GM08714 (cell line): Measurements from ENCODE around the gene KIAA1217.

Experiments used
- H3K4me3 ChIP-seq: fragments of 200-500 bp; sonication (Bioruptor generic); 2 replicates; pipeline ENCODE4 v1.5.1; 2014; ENCODE audit warnings: mild to moderate bottlenecking, low read length, inconsistent platforms
- ZNF274 ChIP-seq: IDR thresholded peaks from 2 replicates; pipeline ENCODE4 v1.6.1; 2012; ENCODE audit warnings: mild to moderate bottlenecking, low read depth, low read length

Gene KIAA1217

DNA sequence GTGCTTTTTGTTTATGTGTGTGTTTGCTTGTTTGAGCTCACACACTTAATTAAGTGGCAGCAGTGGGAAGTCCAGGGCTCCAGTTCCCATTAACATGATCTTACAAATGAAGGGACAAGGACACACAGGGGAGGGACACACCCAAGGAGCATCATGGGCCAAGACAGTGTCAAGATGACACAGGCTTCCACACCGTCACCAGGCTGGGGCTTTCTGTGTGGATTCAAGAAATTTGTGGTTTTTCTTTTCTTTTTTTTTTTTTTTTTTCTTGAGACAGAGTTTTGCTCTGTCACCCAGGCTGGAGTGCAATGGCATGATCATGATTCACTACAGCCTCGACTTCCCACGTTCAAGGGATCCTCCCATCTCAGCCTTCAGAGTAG, 173.6 kb downstream of the KIAA1217 start:
- H3K4me3 ChIP-seq = no peak overlapping the region

DNA sequence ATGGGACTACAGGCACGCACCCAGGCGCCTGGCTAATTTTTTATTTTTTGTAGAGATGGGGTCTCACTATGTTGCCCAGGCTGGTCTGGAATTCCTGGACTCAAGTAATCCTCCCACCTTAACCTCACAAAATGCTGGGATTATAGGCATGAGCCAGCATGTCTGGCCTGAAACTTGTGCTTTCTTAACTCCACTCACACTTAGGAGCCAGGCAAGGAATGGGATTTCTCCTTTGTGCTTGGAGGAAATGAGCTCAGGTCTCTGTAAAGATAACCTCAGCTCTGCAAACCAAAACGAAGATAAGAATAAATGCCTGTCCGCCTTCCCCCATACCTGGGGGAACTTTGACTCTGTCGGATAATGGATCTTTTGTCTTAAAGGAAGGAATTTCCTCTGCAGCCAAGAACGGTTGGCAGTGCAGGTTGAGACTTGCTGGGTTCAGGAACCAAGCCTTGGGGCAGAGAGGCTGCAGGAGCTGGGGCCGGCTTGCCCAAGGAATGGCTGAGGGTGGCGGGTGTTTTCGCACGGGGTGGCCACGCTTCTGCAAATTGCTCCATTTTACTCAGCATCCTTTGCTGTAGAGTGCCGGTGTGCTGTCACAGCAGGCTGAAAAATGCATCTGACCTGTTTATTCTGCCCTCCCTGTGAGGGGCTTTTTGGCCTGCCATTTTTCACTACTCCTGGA, 174.2 kb downstream of the KIAA1217 start:
- TF ChIP-seq ZNF274 = no peak
- H3K4me3 ChIP-seq = no peak overlapping the region

More for the DNA sequence above, 173.6 kb downstream of the KIAA1217 start:
- no peak for TF ChIP-seq ZNF274

DNA sequence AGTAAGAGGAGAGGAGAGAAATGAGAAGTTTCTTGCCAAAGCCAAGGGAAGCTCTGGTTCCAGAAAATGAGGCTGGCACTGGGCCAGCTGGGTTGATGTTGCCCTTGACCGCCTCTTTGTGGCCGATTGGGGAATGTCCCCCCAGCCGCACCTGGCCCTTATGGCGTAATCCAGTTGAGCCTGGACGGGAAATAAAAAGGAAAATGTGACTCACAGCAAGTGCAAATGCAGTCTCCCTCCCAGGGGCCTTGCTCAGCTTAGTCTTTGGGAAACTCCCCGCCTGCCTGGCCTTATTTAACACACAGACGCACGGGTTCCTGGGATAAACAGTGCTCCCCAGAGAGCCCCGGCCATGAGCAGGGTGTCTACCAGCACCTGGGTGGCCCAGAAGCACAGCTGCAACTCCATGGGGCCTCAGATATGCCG, 174.8 kb downstream of the KIAA1217 start:
- H3K4me3 ChIP-seq = no peak overlapping the region
- TF ChIP-seq ZNF274 = no peak

DNA sequence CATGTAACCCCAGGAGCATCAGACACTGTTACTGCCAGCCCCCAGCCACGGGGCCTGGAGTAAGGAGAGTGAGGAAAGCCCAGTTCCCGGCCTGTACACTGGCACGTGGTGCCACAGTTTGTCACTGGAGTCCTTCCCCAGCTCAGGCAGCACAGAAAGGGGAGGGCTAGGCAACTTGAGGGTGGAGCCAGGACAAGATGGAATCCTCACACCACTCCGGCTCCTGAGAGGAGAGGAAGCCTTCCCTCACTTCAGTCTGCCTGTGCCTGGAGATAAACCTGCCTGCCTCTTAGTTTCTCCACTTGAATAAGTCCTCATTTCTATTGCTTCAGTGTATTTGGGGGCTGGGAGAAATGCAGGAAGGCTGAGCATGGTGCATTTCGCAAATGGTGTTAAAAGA, 176.0 kb downstream of the KIAA1217 start:
- no peak for TF ChIP-seq ZNF274
- H3K4me3 ChIP-seq = no peak overlapping the region

DNA sequence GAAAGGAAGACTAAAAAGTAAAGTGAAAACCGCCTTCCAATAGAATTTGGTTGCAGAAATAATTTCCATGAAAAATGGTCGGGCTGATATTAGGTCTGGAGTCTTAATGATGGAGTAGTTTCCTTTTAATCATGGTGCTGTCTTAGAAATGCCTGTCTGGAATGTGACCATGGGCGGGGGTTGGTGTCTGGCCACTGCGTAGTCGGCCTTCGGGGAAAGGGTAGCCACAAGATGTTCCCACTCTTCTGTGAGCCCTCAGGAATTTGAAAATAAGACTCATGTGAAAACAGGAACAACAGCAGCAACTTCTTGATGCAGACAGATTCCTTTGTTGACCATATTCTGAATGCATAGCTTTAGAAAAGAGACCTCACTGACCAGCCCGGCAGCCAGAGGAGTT, 176.8 kb downstream of the KIAA1217 start:
- H3K4me3 ChIP-seq = no peak overlapping the region
- TF ChIP-seq ZNF274 = no peak

DNA sequence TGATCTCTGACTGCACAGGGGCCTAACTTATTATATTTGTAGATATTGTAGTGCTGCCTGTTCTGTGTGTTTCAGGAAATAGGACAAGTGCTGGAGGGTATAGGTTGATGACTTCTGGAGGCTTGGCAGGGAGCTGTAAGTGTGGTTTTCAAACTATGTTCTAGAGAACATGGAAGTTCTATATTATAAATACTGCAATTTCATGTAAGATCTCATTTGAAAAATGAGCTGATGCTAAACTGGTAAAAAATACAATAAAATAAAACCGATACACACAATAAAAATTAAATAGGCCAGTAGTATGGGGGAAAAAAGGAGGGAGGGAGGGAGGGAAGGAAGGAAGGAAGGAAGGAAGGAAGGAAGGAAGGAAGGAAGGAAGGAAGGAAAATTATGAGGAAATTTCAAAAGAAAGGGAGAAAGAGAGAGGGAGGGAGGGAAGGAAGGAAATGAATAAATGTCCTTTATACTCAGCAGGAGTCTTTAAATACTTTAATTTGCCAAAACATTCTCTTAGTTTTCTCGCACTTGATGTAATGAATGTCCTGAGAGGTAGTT, 181.3 kb downstream of the KIAA1217 start:
- TF ChIP-seq ZNF274 = no peak

DNA sequence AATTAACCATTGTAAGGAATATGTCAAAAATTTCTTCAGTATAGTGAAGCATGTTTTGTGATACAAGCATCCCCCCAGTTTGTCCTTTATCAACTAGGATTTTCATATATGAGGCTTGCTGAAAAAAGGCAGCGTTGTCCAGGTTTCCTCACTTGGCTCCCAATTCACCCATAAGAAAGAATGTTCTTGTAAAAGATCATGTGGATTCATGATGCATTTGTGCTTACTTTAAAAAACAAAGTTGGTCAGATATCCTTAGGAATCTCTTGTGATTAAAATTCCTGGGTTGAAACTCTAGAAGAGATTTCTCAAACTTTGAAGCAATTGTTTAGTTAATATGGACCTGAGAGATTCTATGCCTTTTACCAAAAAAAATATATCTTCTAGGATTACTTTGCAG, 181.8 kb downstream of the KIAA1217 start:
- TF ChIP-seq ZNF274 = no peak
- no peak overlapping the region for H3K4me3 ChIP-seq

More for the DNA sequence above, 181.3 kb downstream of the KIAA1217 start:
- no peak overlapping the region for H3K4me3 ChIP-seq

DNA sequence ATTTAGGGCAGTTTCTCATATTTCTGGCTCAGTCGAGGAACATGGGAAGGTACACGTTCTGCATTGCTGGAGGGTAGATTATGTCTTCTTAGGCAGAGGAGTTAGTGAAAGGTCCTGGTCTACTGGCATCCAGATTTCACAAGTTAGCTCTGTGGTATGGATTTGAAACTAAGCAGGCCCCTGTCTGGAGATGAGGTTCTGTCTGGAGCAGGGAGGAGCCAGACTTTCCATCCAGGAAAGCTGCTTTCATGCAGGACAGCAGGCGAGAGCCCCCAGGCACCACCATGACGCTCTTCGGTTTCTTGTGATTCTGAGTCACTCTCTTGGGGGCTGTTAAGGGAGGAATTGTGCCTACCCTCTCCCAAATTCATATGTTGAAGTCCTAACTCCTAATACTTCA, 184.3 kb downstream of the KIAA1217 start:
- TF ChIP-seq ZNF274 = no peak
- no peak overlapping the region for H3K4me3 ChIP-seq

DNA sequence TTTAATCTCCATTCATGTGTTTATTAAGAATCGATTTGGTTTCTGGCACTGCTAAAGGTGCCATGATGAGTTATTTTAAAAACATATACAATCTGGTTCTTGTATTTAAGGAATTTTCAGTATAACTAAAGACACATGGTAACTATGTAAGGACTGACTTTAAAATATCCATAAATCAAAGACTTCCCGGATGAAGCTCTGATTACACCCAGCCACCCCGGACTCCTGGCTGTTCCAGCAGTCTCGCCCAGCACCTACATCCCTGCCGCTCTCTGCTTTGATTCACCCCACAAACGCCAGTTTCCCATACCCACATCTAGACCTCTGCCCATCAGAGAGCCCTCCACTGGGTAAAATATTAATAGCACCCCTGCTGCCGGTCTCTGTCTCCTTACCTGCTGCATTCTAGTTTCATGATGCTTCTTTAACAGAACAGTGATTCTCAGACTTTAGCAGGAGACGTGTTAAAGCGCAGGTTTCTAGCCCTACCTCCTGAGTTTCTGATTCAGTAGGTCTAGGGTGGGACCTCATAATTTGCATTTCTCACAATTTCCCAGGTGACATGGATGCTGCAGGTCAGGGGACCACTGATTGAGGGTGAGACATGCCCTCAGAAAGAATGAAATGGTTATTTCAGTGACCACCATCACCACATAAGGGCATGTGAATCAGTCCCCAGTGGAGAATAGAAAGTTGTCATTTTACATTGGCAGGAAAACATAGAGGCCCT, 185.7 kb downstream of the KIAA1217 start:
- TF ChIP-seq ZNF274 = no peak
- no peak overlapping the region for H3K4me3 ChIP-seq

DNA sequence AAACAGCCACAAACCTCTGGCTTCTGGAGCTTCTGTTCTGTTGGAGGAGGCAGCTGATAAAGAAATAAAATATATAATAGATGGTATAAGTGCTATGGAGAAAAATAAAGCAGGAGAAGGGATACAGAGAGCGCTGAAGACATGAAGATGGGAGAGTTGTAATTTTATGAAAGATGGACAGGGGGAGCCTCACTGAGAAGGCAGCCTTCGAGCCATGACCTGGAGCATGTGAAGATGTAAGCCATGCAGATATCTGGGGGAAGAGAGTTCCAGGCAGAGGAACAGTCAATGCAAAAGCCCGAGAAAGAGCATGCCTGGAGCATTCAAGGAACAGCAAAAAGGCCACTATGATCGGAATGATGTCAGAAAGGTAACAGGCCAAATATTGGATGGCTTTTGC, 187.5 kb downstream of the KIAA1217 start:
- TF ChIP-seq ZNF274 = no peak

DNA sequence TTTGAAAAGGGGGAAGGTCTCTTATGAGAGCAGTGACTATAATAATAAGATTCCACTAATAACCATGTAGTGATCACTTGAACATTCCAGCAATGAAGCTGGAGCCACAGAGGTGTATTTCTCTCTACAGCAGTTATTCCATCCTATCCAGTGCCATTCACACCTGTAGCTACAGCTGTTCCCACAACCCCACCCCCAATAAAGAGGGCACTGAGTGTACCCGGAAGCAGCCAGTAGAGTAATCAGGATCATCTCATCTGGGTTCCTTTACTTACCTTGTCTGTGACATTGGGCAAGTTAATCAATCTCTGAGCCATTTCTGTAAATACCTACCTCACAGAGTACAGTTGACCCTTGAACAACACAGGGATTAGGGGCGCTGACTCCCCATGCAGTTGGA, 188.7 kb downstream of the KIAA1217 start:
- H3K4me3 ChIP-seq = no peak overlapping the region
- no peak for TF ChIP-seq ZNF274

More for the DNA sequence above, 187.5 kb downstream of the KIAA1217 start:
- no peak overlapping the region for H3K4me3 ChIP-seq

DNA sequence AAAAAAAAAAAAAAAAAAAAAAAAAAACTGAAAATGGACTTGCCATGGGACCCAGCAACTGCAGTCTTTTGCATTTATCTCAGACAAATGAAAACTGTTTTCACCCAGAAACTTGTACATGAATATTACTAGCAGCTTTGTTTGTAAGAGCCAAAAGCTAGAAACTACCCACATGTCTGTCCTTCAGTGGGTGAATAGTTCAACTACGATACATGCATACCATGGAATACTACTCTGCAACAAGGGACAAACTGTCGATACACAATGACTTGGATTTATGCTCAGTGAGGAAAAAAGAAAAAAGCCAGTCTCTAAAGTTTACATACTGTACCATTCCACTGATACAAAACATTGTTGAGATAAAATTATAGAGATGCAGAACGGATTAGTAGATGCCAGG, 195.6 kb downstream of the KIAA1217 start:
- H3K4me3 ChIP-seq = no peak overlapping the region
- no peak for TF ChIP-seq ZNF274

DNA sequence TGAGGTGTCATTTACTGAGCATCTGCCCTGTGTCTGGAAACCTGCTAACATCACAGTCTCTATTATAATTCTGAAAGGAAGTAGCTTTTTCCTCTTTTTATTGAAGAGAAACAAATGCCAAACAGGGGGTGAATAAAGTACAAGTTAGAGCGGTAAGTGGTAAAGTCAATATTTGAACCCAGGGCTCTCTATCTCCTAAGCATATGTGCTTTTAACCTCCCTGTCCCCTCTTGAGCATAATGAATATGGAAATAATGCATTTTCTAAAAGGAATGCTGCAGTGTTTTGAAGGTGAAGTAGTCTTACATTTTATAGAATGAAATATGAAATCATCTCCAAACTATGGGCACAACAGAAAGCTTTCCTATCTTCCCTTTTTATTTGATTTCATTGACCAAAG, 196.7 kb downstream of the KIAA1217 start:
- TF ChIP-seq ZNF274 = no peak
- H3K4me3 ChIP-seq = no peak overlapping the region

DNA sequence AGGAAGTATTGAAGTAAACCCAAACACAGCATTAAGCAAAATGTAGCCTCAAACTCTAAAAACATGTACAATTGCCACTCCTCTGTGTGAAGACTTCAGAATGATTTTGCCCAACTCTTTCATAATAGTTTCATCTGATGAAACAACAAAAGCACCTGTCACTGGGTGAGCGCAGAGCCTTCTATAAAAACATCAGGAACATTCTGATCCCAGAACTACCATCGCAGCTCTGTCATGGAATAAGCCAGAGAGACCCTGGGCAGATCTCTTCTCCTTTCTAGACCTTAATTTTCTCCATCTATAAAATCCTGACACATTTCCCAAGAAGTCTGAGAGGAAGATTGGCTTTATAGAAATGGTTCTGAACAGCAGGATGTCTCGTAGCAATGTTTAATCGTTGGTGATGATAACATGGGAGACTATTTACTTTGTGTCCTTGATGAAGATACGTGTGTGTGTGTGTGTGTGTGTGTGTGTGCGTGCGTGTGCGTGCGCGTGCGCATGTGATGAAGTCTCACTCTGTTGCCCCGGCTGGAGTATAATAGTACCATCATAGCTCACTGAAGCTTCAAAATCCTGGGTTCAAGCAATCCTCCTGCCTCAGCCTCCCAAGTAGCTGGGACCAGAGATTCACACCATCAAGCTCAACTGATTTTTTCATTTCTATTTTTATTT, 198.0 kb downstream of the KIAA1217 start:
- no peak for TF ChIP-seq ZNF274
- H3K4me3 ChIP-seq = no peak overlapping the region

DNA sequence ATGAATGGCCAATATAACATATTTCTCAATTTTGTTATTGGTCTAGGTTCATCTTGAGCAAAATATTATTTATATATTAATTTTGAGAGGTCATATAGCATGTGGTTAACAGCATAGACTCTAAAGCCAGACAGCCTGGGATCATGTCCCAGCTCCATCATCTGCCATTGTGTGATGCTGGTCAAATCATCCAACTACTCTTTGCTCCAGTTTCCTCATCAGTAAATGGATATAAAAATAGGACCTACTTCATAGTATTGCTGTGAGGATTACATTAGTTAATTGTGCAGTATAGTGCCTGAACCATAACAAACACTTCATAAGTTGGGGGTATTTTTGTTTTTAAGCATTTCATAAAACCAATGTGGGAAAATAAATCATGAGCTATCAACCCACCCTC, 199.0 kb downstream of the KIAA1217 start:
- H3K4me3 ChIP-seq = no peak overlapping the region
- TF ChIP-seq ZNF274 = no peak
